ENCODE results near the gene ZCCHC9.

DNA sequence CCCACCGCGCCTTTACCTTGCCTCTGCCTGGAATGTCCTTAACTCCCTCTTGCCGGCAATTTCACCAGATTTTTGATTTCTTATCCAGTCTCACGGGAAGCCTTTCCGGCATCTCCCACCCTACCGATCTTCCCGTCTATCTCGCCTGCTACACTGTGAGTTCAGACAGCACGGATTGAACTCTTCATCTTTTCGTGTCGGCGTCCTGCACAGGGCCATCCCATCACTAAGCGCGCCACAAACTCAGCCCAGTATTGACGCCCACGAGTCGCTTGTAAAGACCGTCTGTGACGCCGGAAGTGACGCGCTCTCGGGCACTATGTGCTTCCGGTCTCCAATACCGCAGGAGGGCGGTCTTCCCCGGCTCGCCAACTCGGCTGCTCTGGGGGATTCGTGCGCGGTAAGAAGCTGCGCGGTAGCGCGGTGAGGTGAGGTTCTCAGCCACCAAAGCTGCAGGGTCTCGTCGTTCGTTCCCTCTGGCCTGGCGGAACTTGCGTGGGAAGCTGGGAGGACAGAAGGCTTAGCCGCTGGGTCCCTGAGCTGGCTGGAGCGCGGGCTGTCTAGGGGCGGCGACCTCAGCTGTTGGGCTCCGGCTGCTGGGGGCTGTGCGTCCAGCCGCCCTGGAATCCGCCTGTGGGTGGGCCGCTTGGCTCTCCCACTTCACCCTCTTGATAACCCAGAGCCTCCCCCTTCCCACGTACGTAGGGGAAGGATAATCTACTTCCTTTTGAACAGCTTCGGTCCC, at the start of gene ZCCHC9:
- peak; percentile 73 to 83 for TF ChIP-seq POLR2A (IDR thresholded peaks at IDR 0.05)
- TF ChIP-seq, protein P1, sequence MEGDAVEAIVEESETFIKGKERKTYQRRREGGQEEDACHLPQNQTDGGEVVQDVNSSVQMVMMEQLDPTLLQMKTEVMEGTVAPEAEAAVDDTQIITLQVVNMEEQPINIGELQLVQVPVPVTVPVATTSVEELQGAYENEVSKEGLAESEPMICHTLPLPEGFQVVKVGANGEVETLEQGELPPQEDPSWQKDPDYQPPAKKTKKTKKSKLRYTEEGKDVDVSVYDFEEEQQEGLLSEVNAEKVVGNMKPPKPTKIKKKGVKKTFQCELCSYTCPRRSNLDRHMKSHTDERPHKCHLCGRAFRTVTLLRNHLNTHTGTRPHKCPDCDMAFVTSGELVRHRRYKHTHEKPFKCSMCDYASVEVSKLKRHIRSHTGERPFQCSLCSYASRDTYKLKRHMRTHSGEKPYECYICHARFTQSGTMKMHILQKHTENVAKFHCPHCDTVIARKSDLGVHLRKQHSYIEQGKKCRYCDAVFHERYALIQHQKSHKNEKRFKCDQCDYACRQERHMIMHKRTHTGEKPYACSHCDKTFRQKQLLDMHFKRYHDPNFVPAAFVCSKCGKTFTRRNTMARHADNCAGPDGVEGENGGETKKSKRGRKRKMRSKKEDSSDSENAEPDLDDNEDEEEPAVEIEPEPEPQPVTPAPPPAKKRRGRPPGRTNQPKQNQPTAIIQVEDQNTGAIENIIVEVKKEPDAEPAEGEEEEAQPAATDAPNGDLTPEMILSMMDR (IDR thresholded peaks at IDR 0.05) = peak; percentile 22 to 61 (median 30)

Data from uterus (tissue), 2 donors.